H9 (cell line): ENCODE results near the gene RYR3. TPM values are rescaled to one million over a fixed set of nuclear protein-coding genes. Genes with fewer than 3 reads are reported as not detected.

ENCODE experiments used
- DNase-seq: peaks from one replicate; pipeline ENCODE4 v3.0.0-alpha.2; 2017
- H2AFZ ChIP-seq: one replicate; pipeline ENCODE4 v1.6.1; 2013; ENCODE audit warnings: mild to moderate bottlenecking, low read length, control low read depth, moderate library complexity
- H2AK5ac ChIP-seq: 2 replicates; pipeline ENCODE4 v1.6.1; 2013; ENCODE audit warnings: low read length, control low read depth, mixed read lengths; ENCODE audit not compliant: insufficient read length
- H2BK120ac ChIP-seq: one replicate; pipeline ENCODE4 v1.6.1; 2013; ENCODE audit warnings: low read depth, mild to moderate bottlenecking, low read length, control low read depth, inconsistent platforms; ENCODE audit not compliant: poor library complexity, severe bottlenecking
- H2BK12ac ChIP-seq: 2 replicates; pipeline ENCODE4 v1.6.1; 2013; ENCODE audit warnings: low read length, control low read depth, mixed read lengths, low read depth; ENCODE audit not compliant: insufficient read length
- H2BK15ac ChIP-seq: 2 replicates; pipeline ENCODE4 v1.6.1; 2013; ENCODE audit warnings: low read depth, low read length, control low read depth
- H2BK20ac ChIP-seq: one replicate; pipeline ENCODE4 v1.6.1; 2013; ENCODE audit warnings: low read depth, mild to moderate bottlenecking, low read length, control low read depth, inconsistent platforms; ENCODE audit not compliant: poor library complexity, severe bottlenecking
- H2BK5ac ChIP-seq: 2 replicates; pipeline ENCODE4 v1.6.1; 2013; ENCODE audit warnings: low read length, control low read depth, mixed read lengths; ENCODE audit not compliant: insufficient read length
- H3K14ac ChIP-seq: 2 replicates; pipeline ENCODE4 v1.6.1; 2013; ENCODE audit warnings: low read length, control low read depth; ENCODE audit not compliant: insufficient read depth
- H3K18ac ChIP-seq: 2 replicates; pipeline ENCODE4 v1.6.1; 2013; ENCODE audit warnings: low read depth, mild to moderate bottlenecking, mixed read lengths, low read length, control low read depth; ENCODE audit not compliant: insufficient read length
- H3K23ac ChIP-seq: 2 replicates; pipeline ENCODE4 v1.6.1; 2013; ENCODE audit warnings: low read length, control low read depth, mixed read lengths, low read depth; ENCODE audit not compliant: insufficient read length
- H3K23me2 ChIP-seq: 2 replicates; pipeline ENCODE4 v1.6.1; 2013; ENCODE audit warnings: low read depth, mild to moderate bottlenecking, mixed read lengths, low read length, control low read depth; ENCODE audit not compliant: insufficient read length, poor library complexity, severe bottlenecking
- H3K27ac ChIP-seq: 2 replicates; pipeline ENCODE4 v1.5.1; 2013; ENCODE audit warnings: low read length, control low read depth, mixed read lengths, low read depth; ENCODE audit not compliant: insufficient read length
- H3K27me3 ChIP-seq: 2 replicates; pipeline ENCODE4 v1.6.1; 2013; ENCODE audit warnings: low read length, control low read depth, inconsistent platforms; ENCODE audit not compliant: insufficient read depth
- H3K4ac ChIP-seq: 2 replicates; pipeline ENCODE4 v1.6.1; 2013; ENCODE audit warnings: low read depth, mild to moderate bottlenecking, control low read depth, inconsistent platforms, low read length, moderate library complexity
- H3K4me1 ChIP-seq: 2 replicates; pipeline ENCODE4 v1.6.1; 2013; ENCODE audit warnings: low read length, control low read depth, inconsistent platforms; ENCODE audit not compliant: insufficient read depth
- H3K4me2 ChIP-seq: 2 replicates; pipeline ENCODE4 v1.6.1; 2013; ENCODE audit warnings: low read length, control low read depth, mixed read lengths; ENCODE audit not compliant: insufficient read length, insufficient read depth
- H3K56ac ChIP-seq: 2 replicates; pipeline ENCODE4 v1.6.1; 2013; ENCODE audit warnings: low read depth, mild to moderate bottlenecking, mixed read lengths, low read length, control low read depth; ENCODE audit not compliant: insufficient read length
- H3K79me1 ChIP-seq: 2 replicates; pipeline ENCODE4 v1.6.1; 2013; ENCODE audit warnings: low read depth, mild to moderate bottlenecking, moderate library complexity, low read length, control low read depth, inconsistent platforms; ENCODE audit not compliant: insufficient read depth, poor library complexity, severe bottlenecking
- H3K79me2 ChIP-seq: 2 replicates; pipeline ENCODE4 v1.6.1; 2013; ENCODE audit warnings: low read length, control low read depth, inconsistent platforms; ENCODE audit not compliant: insufficient read depth
- H3K9ac ChIP-seq: 2 replicates; pipeline ENCODE4 v1.6.1; 2013; ENCODE audit warnings: low read length, control low read depth, mixed read lengths; ENCODE audit not compliant: insufficient read length; ENCODE audit errors: extremely low read depth
- H3K9me3 ChIP-seq: one replicate; pipeline ENCODE4 v1.6.1; 2013; ENCODE audit warnings: low read depth, low read length, inconsistent platforms; ENCODE audit not compliant: control insufficient read depth
- H3T11ph ChIP-seq: one replicate; pipeline ENCODE4 v1.6.1; 2013; ENCODE audit warnings: mild to moderate bottlenecking, low read length, control low read depth, inconsistent platforms
- H4K20me1 ChIP-seq: one replicate; pipeline ENCODE4 v1.6.1; 2013; ENCODE audit not compliant: control insufficient read depth, insufficient read length, insufficient read depth
- H4K5ac ChIP-seq: 2 replicates; pipeline ENCODE4 v1.6.1; 2013; ENCODE audit warnings: low read depth, mild to moderate bottlenecking, mixed read lengths, low read length, control low read depth; ENCODE audit not compliant: insufficient read length
- H4K8ac ChIP-seq: replicated peaks from 2 replicates; pipeline ENCODE4 v1.6.1; 2013; ENCODE audit warnings: low read length, control low read depth, mixed read lengths, low read depth; ENCODE audit not compliant: insufficient read length
- H4K91ac ChIP-seq: 2 replicates; pipeline ENCODE4 v1.6.1; 2013; ENCODE audit warnings: low read depth, mild to moderate bottlenecking, moderate library complexity, mixed read lengths, low read length, control low read depth; ENCODE audit not compliant: insufficient read length
- H3K27ac Mint-ChIP-seq, 3 experiments: 2 replicates in 2 of 3; 3 replicates in 1 of 3; pipeline ENCODE4 v1.8.0; 2020 to 2021; ENCODE audit warnings: mixed read lengths in 3 of 3, mild to moderate bottlenecking in 1 of 3, moderate library complexity in 1 of 3
- H3K27me3 Mint-ChIP-seq: 2 replicates; pipeline ENCODE4 v1.8.0; 2021; ENCODE audit warnings: low read depth, mild to moderate bottlenecking, moderate library complexity, mixed read lengths
- H3K36me3 Mint-ChIP-seq, 3 experiments: 2 replicates in 2 of 3; 3 replicates in 1 of 3; pipeline ENCODE4 v1.8.0; 2020 to 2021; ENCODE audit warnings: low read depth in 3 of 3, mixed read lengths in 3 of 3; ENCODE audit not compliant: insufficient read depth in 1 of 3
- H3K4me1 Mint-ChIP-seq, 2 experiments: 2 replicates each; pipeline ENCODE4 v1.8.0; 2020; ENCODE audit warnings: mixed read lengths in 2 of 2
- H3K4me3 Mint-ChIP-seq, 2 experiments: 2 replicates in 1 of 2; 3 replicates in 1 of 2; pipeline ENCODE4 v1.8.0; 2020 to 2021; ENCODE audit warnings: mild to moderate bottlenecking in 2 of 2, mixed read lengths in 2 of 2, moderate library complexity in 1 of 2
- H3K9me3 Mint-ChIP-seq, 2 experiments: 2 replicates in 1 of 2; 3 replicates in 1 of 2; pipeline ENCODE4 v1.8.0; 2020; ENCODE audit warnings: mild to moderate bottlenecking in 2 of 2, mixed read lengths in 2 of 2, moderate library complexity in 1 of 2
- WGBS: extraction: QIAGEN DNeasy Blood & Tissue Kit; methylation state at CpG from one replicate; pipeline ENCODE4 v1.1.7; 2013; ENCODE audit warnings: missing lambda C conversion rate, low lambda C conversion rate, mixed read lengths; ENCODE audit not compliant: insufficient read length; ENCODE audit errors: extremely low coverage; 5-methylcytosine and 5-hydroxymethylcytosine counted together
- total RNA-seq: library from RNA; stranded (reverse); gene quantifications from 2 replicates; pipeline ENCODE4 v1.2.1, GENCODE V29; 2021
- TF ChIP-seq, protein P1 (sequence below): fragments of 200-600 bp; sonication (generic); conservative IDR thresholded peaks from 3 replicates; pipeline ENCODE4 v1.8.0; 2021; ENCODE audit warnings: antibody characterized with exemption, mild to moderate bottlenecking

The RYR3 gene
- total RNA-seq, 1 experiment from 2014 or later = 0.85 TPM

DNA sequence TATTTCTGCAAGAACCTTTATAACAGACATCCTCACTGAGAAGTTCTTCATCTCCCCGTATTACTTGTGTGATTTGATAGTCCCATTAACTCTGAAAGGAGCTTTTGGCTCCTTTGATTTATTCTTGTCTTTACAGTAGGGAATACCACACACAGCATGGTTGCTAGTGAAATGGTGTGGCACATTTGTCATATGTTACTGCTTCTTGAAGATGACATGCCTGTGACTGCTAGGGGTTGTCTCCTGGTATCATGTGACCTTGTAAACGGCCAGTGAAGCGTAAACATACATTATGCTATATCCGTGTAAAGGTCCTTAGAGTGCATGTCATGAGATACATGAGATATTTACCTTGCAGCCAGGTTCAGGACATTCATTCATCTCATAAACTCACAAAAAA is 197.9 kb downstream of the RYR3 start:
- DNase-seq = no peak
- no CpG with 5 or more reads among the region's 4 CpGs for WGBS
- H3K23me2 ChIP-seq = no peaks in the 10 kb centered on the region
- no peak overlapping the region for H4K5ac ChIP-seq
- no peak overlapping the region for H2BK12ac ChIP-seq
- no peaks in the 10 kb centered on the region for H3K27me3 ChIP-seq
- no peaks in the 10 kb centered on the region; a peak in 2 of 5 replicates for H3K9me3 Mint-ChIP-seq
- H2BK15ac ChIP-seq = no peak overlapping the region
- H3K4me2 ChIP-seq = no peak overlapping the region
- no peak overlapping the region for H3K9ac ChIP-seq
- no peak overlapping the region for H3K27ac Mint-ChIP-seq
- peaks cover 17 to 21% of the 10 kb centered on the region in 2 experiments for H3K4me1 Mint-ChIP-seq
- no peak overlapping the region for H2AFZ ChIP-seq
- no peaks in the 10 kb centered on the region for H3K79me1 ChIP-seq
- TF ChIP-seq, protein P1, sequence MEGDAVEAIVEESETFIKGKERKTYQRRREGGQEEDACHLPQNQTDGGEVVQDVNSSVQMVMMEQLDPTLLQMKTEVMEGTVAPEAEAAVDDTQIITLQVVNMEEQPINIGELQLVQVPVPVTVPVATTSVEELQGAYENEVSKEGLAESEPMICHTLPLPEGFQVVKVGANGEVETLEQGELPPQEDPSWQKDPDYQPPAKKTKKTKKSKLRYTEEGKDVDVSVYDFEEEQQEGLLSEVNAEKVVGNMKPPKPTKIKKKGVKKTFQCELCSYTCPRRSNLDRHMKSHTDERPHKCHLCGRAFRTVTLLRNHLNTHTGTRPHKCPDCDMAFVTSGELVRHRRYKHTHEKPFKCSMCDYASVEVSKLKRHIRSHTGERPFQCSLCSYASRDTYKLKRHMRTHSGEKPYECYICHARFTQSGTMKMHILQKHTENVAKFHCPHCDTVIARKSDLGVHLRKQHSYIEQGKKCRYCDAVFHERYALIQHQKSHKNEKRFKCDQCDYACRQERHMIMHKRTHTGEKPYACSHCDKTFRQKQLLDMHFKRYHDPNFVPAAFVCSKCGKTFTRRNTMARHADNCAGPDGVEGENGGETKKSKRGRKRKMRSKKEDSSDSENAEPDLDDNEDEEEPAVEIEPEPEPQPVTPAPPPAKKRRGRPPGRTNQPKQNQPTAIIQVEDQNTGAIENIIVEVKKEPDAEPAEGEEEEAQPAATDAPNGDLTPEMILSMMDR = no peak
- H3K27me3 Mint-ChIP-seq = no peaks in the 10 kb centered on the region
- H3K56ac ChIP-seq = no peak overlapping the region
- H3K27ac ChIP-seq = no peak overlapping the region
- no peak overlapping the region for H3K4me3 Mint-ChIP-seq
- no peak overlapping the region for H2AK5ac ChIP-seq
- H3K9me3 ChIP-seq = no peaks in the 10 kb centered on the region
- H3T11ph ChIP-seq = no peak overlapping the region
- H3K36me3 Mint-ChIP-seq = no peaks in the 10 kb centered on the region; a peak in 1 of 7 replicates
- H4K20me1 ChIP-seq = no peaks in the 10 kb centered on the region
- H3K23ac ChIP-seq = no peak overlapping the region
- H3K79me2 ChIP-seq = no peaks in the 10 kb centered on the region
- H3K4me1 ChIP-seq = peaks cover 2% of the 10 kb centered on the region; the same call in 1 of the 2 replicates
- no peak overlapping the region for H4K91ac ChIP-seq
- no peak overlapping the region for H2BK5ac ChIP-seq
- H3K14ac ChIP-seq = no peak overlapping the region
- H2BK20ac ChIP-seq = no peak overlapping the region
- H3K18ac ChIP-seq = no peak overlapping the region
- H4K8ac ChIP-seq = no peak overlapping the region
- H2BK120ac ChIP-seq = no peak overlapping the region
- no peak overlapping the region for H3K4ac ChIP-seq
